DND-41 (cell line): ENCODE data around the gene CARMIL1.

Experiments used
- EZH2 ChIP-seq: IDR thresholded peaks from 3 replicates; pipeline ENCODE4 v1.6.1; 2012; ENCODE audit warnings: borderline replicate concordance, low read depth, mild to moderate bottlenecking, moderate library complexity, low read length, inconsistent platforms; ENCODE audit not compliant: severe bottlenecking
- TF ChIP-seq, protein P1 (sequence below): IDR thresholded peaks from 2 replicates; pipeline ENCODE4 v1.5.1; 2012; ENCODE audit warnings: borderline replicate concordance, low read length, moderate library complexity, mild to moderate bottlenecking; ENCODE audit not compliant: poor library complexity, severe bottlenecking; ENCODE audit errors: extremely low read depth

DNA sequence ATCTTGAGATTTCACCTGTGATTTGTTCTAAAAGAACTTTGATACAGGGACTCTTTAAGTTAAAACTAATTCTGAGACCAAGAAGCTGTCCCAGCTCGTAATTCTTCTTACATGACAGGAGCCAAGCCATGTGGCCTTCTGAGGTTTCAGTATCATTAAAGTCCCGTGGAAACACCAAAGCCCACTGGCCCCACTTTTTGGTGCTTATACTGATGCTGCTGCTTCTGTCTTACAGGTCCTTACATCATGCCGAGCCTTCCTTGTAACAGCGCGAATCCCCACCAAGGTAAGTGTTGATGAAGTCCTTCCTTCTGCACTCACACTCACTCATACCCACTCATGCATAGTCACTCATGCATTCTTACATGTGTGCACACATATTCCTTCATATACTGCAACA, 140.7 kb downstream of the CARMIL1 start:
- TF ChIP-seq, protein P1, sequence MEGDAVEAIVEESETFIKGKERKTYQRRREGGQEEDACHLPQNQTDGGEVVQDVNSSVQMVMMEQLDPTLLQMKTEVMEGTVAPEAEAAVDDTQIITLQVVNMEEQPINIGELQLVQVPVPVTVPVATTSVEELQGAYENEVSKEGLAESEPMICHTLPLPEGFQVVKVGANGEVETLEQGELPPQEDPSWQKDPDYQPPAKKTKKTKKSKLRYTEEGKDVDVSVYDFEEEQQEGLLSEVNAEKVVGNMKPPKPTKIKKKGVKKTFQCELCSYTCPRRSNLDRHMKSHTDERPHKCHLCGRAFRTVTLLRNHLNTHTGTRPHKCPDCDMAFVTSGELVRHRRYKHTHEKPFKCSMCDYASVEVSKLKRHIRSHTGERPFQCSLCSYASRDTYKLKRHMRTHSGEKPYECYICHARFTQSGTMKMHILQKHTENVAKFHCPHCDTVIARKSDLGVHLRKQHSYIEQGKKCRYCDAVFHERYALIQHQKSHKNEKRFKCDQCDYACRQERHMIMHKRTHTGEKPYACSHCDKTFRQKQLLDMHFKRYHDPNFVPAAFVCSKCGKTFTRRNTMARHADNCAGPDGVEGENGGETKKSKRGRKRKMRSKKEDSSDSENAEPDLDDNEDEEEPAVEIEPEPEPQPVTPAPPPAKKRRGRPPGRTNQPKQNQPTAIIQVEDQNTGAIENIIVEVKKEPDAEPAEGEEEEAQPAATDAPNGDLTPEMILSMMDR, result no peak
- no peak for TF ChIP-seq EZH2
